ENCODE data around the gene SNX9.

DNA sequence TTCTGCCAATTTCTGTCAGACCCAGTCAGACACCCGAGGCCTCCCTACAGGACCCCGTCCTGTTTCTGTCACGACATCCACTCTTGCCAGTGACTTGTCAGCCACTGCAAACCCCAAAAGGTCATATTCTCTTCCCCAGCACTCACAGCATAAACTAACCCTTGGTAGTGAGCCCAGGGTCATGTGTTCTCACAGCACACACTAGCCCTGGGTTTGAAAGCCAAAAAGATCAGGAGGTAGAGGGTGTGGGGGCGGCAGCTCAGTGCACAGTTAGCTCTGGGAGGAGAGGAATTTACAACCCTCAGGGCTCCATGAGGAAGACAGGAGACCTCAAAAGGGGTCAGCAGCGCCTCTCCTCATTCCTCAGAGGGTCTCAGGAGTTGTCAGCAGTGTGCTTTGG is 9.9 kb upstream of the SNX9 start:
- TF ChIP-seq POLR2A (IDR thresholded peaks at IDR 0.05) (no peak), CTCF (IDR thresholded peaks at IDR 0.05) (no peak), POLR2AphosphoS5 (IDR thresholded peaks at IDR 0.05) (no peak), EP300 (IDR thresholded peaks at IDR 0.05; ENCODE audit: low read depth) (no peak)

Measured in transverse colon (tissue), 4 donors.